GM12878 (cell line): Measurements from ENCODE around the gene TCERG1L. TPM values are rescaled to one million over a fixed set of nuclear protein-coding genes. Genes with fewer than 3 reads are reported as not detected.

Source experiments
- ATAC-seq: fragments of 200-7000 bp; cut with Tn5 transposase; 3 replicates; pipeline ENCODE4 v1.9.1; 2020; ENCODE audit warnings: mild to moderate bottlenecking, moderate library complexity
- BruUV-seq: library from RNA; stranded (reverse); fragments of 400-500 nt; replicated peaks from 2 replicates; lab custom pipeline; 2021; lab: Mats Ljungman, UMichigan
- CTCF ChIA-PET: fragments of 300-600 bp; sonication (Branson Sonifier 250); formaldehyde crosslinking; extraction: SDS; loops from one replicate; lab custom pipeline; 2021; ENCODE audit warnings: inconsistent platforms; lab: Yijun Ruan, JAX
- POLR2A ChIA-PET: fragments of 350-600 bp; formaldehyde crosslinking; extraction: SDS; loops from one replicate; lab custom pipeline; 2021; ENCODE audit warnings: inconsistent platforms; lab: Charles Lee
- RAD21 ChIA-PET: fragments of 300-600 bp; sonication (Branson Sonifier 250); formaldehyde crosslinking; loops from one replicate; lab custom pipeline; 2023; ENCODE audit warnings: antibody characterized with exemption; ENCODE audit not compliant: unreplicated experiment; lab: Charles Lee
- SMC1A ChIA-PET: fragments of 300-600 bp; sonication (Branson Sonifier 250); formaldehyde crosslinking; loops from one replicate; lab custom pipeline; 2023; ENCODE audit not compliant: unreplicated experiment, uncharacterized antibody; lab: Charles Lee
- DNase-seq: peaks from one replicate; pipeline ENCODE4 v3.0.0-alpha.2; 2011; ENCODE audit warnings: low read depth, low spot score
- FAIRE-seq: peaks from 3 replicates; lab custom pipeline; 2011; peaks lifted over from hg19 to GRCh38; lab: Jason Lieb, UNC
- H2AFZ ChIP-seq: 2 replicates; pipeline ENCODE4 v1.6.0; 2011; ENCODE audit warnings: low read depth, low read length, control low read depth; ENCODE audit not compliant: control insufficient read depth
- H3K27ac ChIP-seq: 2 replicates; pipeline ENCODE4 v1.5.1; 2011; ENCODE audit warnings: control low read depth; ENCODE audit not compliant: control insufficient read depth, insufficient read depth
- H3K27me3 ChIP-seq, 2 experiments: replicated peaks in 1 of 2; 2 replicates each; pipeline versions ENCODE4 v1.6.0 to v1.6.1; 2011; ENCODE audit warnings: low read length in 1 of 2; ENCODE audit not compliant: control insufficient read depth in 2 of 2, insufficient read depth in 2 of 2
- H3K36me3 ChIP-seq, 2 experiments: 2 replicates each; pipeline ENCODE4 v1.5.1; 2011; ENCODE audit warnings: low read length in 1 of 2; ENCODE audit not compliant: control insufficient read depth in 2 of 2, insufficient read depth in 2 of 2
- H3K4me1 ChIP-seq: 2 replicates; pipeline ENCODE4 v1.6.1; 2011; ENCODE audit warnings: mild to moderate bottlenecking, low read length, moderate library complexity, mixed read lengths; ENCODE audit not compliant: control insufficient read depth, insufficient read depth
- H3K4me2 ChIP-seq: 2 replicates; pipeline ENCODE4 v1.6.0; 2011; ENCODE audit warnings: control low read depth; ENCODE audit not compliant: control insufficient read depth, insufficient read depth
- H3K4me3 ChIP-seq: fragments of 200-600 bp; sonication (generic); 2 replicates; pipeline ENCODE4 v1.5.1; 2016
- H3K79me2 ChIP-seq: 2 replicates; pipeline ENCODE4 v1.6.0; 2011; ENCODE audit warnings: low read length; ENCODE audit not compliant: control insufficient read depth, insufficient read depth
- H3K9ac ChIP-seq: 2 replicates; pipeline ENCODE4 v1.8.0; 2011; ENCODE audit warnings: low read length, control low read depth, mixed read lengths; ENCODE audit not compliant: control insufficient read depth, insufficient read depth
- H3K9me3 ChIP-seq: replicated peaks from 3 replicates; pipeline ENCODE4 v1.5.1; 2011; ENCODE audit warnings: mild to moderate bottlenecking, low read length; ENCODE audit not compliant: control insufficient read depth, insufficient read depth
- H4K20me1 ChIP-seq: 2 replicates; pipeline ENCODE4 v1.6.0; 2011; ENCODE audit not compliant: control insufficient read depth, insufficient read depth
- BCL11A ChIP-seq: IDR thresholded peaks from 2 replicates; pipeline ENCODE4 v1.6.1; 2011; ENCODE audit warnings: low read depth, low read length
- CBFB ChIP-seq: IDR thresholded peaks from 2 replicates; pipeline ENCODE4 v1.6.1; 2016; ENCODE audit warnings: antibody characterized with exemption, low read depth
- CHD4 ChIP-seq: fragments of 200-600 bp; sonication (generic); IDR thresholded peaks from 2 replicates; pipeline ENCODE4 v1.6.1; 2016; ENCODE audit warnings: mild to moderate bottlenecking
- FOXK2 ChIP-seq: fragments of 450-650 bp; IDR thresholded peaks from 2 replicates; pipeline ENCODE4 v1.6.1; 2017; ENCODE audit warnings: mild to moderate bottlenecking, moderate library complexity
- HDAC2 ChIP-seq: fragments of 200-600 bp; sonication (generic); IDR thresholded peaks from 2 replicates; pipeline ENCODE4 v1.6.1; 2017
- MYC ChIP-seq: IDR thresholded peaks from 2 replicates; pipeline ENCODE4 v1.6.1; 2011; ENCODE audit warnings: mild to moderate bottlenecking, low read length, moderate library complexity, inconsistent platforms; ENCODE audit not compliant: insufficient read depth, insufficient replicate concordance, insufficient read length, severe bottlenecking
- NR2C2 ChIP-seq: IDR thresholded peaks from 2 replicates; pipeline ENCODE4 v1.6.1; 2011; ENCODE audit warnings: borderline replicate concordance, low read depth; ENCODE audit not compliant: control insufficient read depth, insufficient read length
- PML ChIP-seq: IDR thresholded peaks from 2 replicates; pipeline ENCODE4 v1.6.1; 2012; ENCODE audit warnings: low read length, inconsistent platforms
- SIN3A ChIP-seq: IDR thresholded peaks from 2 replicates; pipeline ENCODE4 v1.6.1; 2012; ENCODE audit warnings: low read depth, low read length, improper control_type of control experiment
- SREBF1 ChIP-seq: IDR thresholded peaks from 2 replicates; pipeline ENCODE4 v1.6.1; 2012; ENCODE audit warnings: mild to moderate bottlenecking, low read length
- TAF1 ChIP-seq: IDR thresholded peaks from 2 replicates; pipeline ENCODE4 v1.6.1; 2011; ENCODE audit warnings: mild to moderate bottlenecking, low read depth, low read length, borderline replicate concordance
- WGBS: methylation state at CpG from one replicate; pipeline ENCODE4 v1.1.6; 2016; ENCODE audit warnings: low lambda C conversion rate; ENCODE audit not compliant: insufficient replicate concordance, insufficient coverage; ENCODE audit errors: missing lambda C conversion rate; 5-methylcytosine and 5-hydroxymethylcytosine counted together
- in situ Hi-C: fragments of 300-500 bp; cut with MboI; formaldehyde crosslinking; loops from 9 replicates; pipeline ENCODE4 v1.14.3; 2018; ENCODE audit warnings: mixed read lengths
- intact Hi-C: fragments of 100-400 bp; cut with micrococcal nuclease; formaldehyde crosslinking; loops from one replicate; pipeline ENCODE4 v1.14.2; 2022; ENCODE audit not compliant: unreplicated experiment
- polyA plus RNA-seq, 11 experiments: library from polyadenylated mRNA; depleted of rRNA in 4 of 11; unstranded in 6 of 11; stranded (reverse) in 5 of 11; fragments of >200 nt; fragmentation: Nextera tagmentation in 4 of 11; fragmentation: Illumina TruSeq in 1 of 11; extraction: Ambion mirVana in 4 of 11; extraction: Trizol in 1 of 11; gene quantifications; 1 replicate in 1 of 11; 2 replicates in 10 of 11; pipeline versions ENCODE4 v1.2.1 to v1.2.3, GENCODE V29; 2011 to 2016; ENCODE audit warnings: inconsistent platforms in 2 of 11, missing spikeins in 2 of 11, low read depth in 1 of 11
- total RNA-seq, 4 experiments: library from RNA; depleted of rRNA in 3 of 4; stranded (reverse); fragments of >200 nt in 3 of 4; fragmentation: Illumina TruSeq in 1 of 4; extraction: Trizol in 1 of 4; gene quantifications; 2 replicates each; pipeline versions ENCODE4 v1.2.1 to v1.2.3, GENCODE V29; 2013 to 2021
- TF ChIP-seq, protein P1 (sequence below): fragments of 450-650 bp; conservative IDR thresholded peaks from 2 replicates; pipeline ENCODE4 v1.6.1; 2017; ENCODE audit warnings: mild to moderate bottlenecking, moderate library complexity
- TF ChIP-seq, protein P2 (sequence below): IDR thresholded peaks from 2 replicates; pipeline ENCODE4 v1.6.1; 2012; ENCODE audit warnings: low read depth, low read length, improper control_type of control experiment
- TF ChIP-seq, protein P3 (sequence below): fragments of 450-650 bp; IDR thresholded peaks from 2 replicates; pipeline ENCODE4 v1.6.1; 2016; ENCODE audit warnings: mild to moderate bottlenecking

The TCERG1L gene
- total and polyA plus RNA-seq, 10 of the 15 experiments (the other 5 are each of a cell fraction or from before 2014, with no cell fraction given) = not detected

DNA sequence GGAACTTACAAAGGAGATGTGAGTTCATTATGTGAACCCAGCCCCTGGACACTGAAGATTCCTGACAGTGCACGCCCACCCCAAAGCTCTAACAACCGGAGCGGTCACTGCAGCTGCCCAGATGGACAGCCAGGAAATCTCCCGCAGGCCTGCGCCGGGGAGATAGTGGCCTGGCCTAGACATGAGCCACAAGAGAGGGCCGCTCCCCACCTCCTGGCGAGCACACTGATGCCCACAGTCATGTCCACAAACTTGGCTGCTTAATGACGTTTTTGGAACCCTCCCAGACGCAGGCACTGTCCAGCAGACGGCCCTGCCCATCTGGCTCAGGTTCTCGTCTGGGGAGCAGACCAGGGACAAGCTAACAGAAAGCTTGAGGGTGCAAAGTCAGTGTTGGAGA, 34.2 kb downstream of the TCERG1L start:
- ATAC-seq (no peak), DNase-seq (no peak), FAIRE-seq (no peak)
- ChIA-PET RAD21 (no interaction called here), CTCF (no interaction called here), POLR2A (no interaction called here), SMC1A (no interaction called here)
- no peaks in the 10 kb centered on the region for H3K4me1 ChIP-seq
- H3K9me3 ChIP-seq = no peaks in the 10 kb centered on the region
- 25% methylated on average over 12 of the region's 12 CpGs for WGBS
- no TSS peak for BruUV-seq
- H3K27me3 ChIP-seq = no peaks in the 10 kb centered on the region
- H3K4me2 ChIP-seq = no peak overlapping the region
- no peaks in the 10 kb centered on the region for H3K79me2 ChIP-seq
- in situ Hi-C loops = no loop called here
- no peaks in the 10 kb centered on the region for H4K20me1 ChIP-seq
- no peak overlapping the region for H3K4me3 ChIP-seq
- no peak overlapping the region for H2AFZ ChIP-seq
- no peak overlapping the region for H3K9ac ChIP-seq
- intact Hi-C loops = no loop called here
- H3K36me3 ChIP-seq = no peaks in the 10 kb centered on the region
- TF ChIP-seq SIN3A = no peak
- TF ChIP-seq, all 136 proteins: peak for 0
- no peak overlapping the region for H3K27ac ChIP-seq

DNA sequence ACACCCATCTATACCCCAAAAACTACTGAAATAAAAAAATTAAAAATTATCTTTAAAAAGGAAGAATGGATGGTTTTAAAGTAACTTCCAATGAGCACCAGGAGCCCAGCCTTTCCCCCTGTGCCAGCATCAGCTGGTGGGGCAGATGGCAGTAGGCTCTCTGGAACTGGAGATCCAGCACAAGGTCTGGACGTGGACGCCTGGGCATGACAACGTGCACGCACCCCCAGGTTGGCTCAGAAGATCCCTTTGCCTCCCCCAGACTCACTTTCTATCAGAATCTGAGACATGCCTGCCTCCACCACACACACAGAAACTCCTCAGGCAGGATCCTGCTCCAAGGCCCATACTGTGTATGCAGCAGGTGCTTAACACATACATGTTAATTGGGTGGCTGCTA, 35.8 kb downstream of the TCERG1L start:
- in situ Hi-C loops = no loop called here
- no peak for TF ChIP-seq CBFB
- TF ChIP-seq BCL11A = no peak
- TF ChIP-seq, protein P1, sequence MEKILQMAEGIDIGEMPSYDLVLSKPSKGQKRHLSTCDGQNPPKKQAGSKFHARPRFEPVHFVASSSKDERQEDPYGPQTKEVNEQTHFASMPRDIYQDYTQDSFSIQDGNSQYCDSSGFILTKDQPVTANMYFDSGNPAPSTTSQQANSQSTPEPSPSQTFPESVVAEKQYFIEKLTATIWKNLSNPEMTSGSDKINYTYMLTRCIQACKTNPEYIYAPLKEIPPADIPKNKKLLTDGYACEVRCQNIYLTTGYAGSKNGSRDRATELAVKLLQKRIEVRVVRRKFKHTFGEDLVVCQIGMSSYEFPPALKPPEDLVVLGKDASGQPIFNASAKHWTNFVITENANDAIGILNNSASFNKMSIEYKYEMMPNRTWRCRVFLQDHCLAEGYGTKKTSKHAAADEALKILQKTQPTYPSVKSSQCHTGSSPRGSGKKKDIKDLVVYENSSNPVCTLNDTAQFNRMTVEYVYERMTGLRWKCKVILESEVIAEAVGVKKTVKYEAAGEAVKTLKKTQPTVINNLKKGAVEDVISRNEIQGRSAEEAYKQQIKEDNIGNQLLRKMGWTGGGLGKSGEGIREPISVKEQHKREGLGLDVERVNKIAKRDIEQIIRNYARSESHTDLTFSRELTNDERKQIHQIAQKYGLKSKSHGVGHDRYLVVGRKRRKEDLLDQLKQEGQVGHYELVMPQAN = no peak
- TF ChIP-seq SREBF1 = no peak
- TF ChIP-seq HDAC2 = no peak
- no peak for TF ChIP-seq PML
- no peak for TF ChIP-seq MYC
- TF ChIP-seq CHD4 = no peak
- no peak for TF ChIP-seq NR2C2
- TF ChIP-seq TAF1 = no peak
- TF ChIP-seq, protein P2, sequence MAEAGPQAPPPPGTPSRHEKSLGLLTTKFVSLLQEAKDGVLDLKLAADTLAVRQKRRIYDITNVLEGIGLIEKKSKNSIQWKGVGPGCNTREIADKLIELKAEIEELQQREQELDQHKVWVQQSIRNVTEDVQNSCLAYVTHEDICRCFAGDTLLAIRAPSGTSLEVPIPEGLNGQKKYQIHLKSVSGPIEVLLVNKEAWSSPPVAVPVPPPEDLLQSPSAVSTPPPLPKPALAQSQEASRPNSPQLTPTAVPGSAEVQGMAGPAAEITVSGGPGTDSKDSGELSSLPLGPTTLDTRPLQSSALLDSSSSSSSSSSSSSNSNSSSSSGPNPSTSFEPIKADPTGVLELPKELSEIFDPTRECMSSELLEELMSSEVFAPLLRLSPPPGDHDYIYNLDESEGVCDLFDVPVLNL = no peak
- TF ChIP-seq, protein P3, sequence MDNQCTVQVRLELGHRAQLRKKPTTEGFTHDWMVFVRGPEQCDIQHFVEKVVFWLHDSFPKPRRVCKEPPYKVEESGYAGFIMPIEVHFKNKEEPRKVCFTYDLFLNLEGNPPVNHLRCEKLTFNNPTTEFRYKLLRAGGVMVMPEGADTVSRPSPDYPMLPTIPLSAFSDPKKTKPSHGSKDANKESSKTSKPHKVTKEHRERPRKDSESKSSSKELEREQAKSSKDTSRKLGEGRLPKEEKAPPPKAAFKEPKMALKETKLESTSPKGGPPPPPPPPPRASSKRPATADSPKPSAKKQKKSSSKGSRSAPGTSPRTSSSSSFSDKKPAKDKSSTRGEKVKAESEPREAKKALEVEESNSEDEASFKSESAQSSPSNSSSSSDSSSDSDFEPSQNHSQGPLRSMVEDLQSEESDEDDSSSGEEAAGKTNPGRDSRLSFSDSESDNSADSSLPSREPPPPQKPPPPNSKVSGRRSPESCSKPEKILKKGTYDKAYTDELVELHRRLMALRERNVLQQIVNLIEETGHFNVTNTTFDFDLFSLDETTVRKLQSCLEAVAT = no peak
- TF ChIP-seq FOXK2 = no peak
- POLR2A ChIA-PET = no interaction called here

More for the DNA sequence above, 35.8 kb downstream of the TCERG1L start:
- 15% methylated on average over 4 of the region's 4 CpGs for WGBS
- H3K36me3 ChIP-seq = no peaks in the 10 kb centered on the region
- FAIRE-seq = no peak
- no peaks in the 10 kb centered on the region for H3K9me3 ChIP-seq
- H3K4me1 ChIP-seq = no peaks in the 10 kb centered on the region
- H3K27ac ChIP-seq = no peak overlapping the region
- H3K4me2 ChIP-seq = no peak overlapping the region
- ChIA-PET CTCF (no interaction called here), SMC1A (no interaction called here), RAD21 (no interaction called here)
- intact Hi-C loops = no loop called here
- H2AFZ ChIP-seq = no peak overlapping the region
- no peak overlapping the region for H3K9ac ChIP-seq
- H3K79me2 ChIP-seq = no peaks in the 10 kb centered on the region
- H3K4me3 ChIP-seq = no peak overlapping the region
- no peaks in the 10 kb centered on the region for H3K27me3 ChIP-seq
- no peak for ATAC-seq
- BruUV-seq = no TSS peak
- no peak for DNase-seq
- H4K20me1 ChIP-seq = no peaks in the 10 kb centered on the region
